RWPE2 (cell line): Measurements from ENCODE around the gene TRIM42.

Experiments used
- ATAC-seq: fragments of 200-7000 bp; cut with Tn5 transposase; 3 replicates; pipeline ENCODE4 v1.9.1; 2021; ENCODE audit warnings: low read depth
- DNase-seq: peaks from one replicate; pipeline ENCODE4 v3.0.0-alpha.2; 2020; ENCODE audit warnings: low spot score
- H3K27ac ChIP-seq: fragments of 450-650 bp; 2 replicates; pipeline ENCODE4 v1.5.1; 2017; ENCODE audit warnings: mild to moderate bottlenecking; ENCODE audit not compliant: poor library complexity, severe bottlenecking
- H3K27me3 ChIP-seq: fragments of 250-450 bp; sonication (Bioruptor Pico); 2 replicates; pipeline ENCODE4 v1.5.1; 2021; ENCODE audit warnings: mild to moderate bottlenecking, moderate library complexity; ENCODE audit not compliant: insufficient read depth, poor library complexity, severe bottlenecking
- H3K36me3 ChIP-seq: fragments of 250-450 bp; sonication (Bioruptor Pico); 2 replicates; pipeline ENCODE4 v1.5.1; 2020; ENCODE audit warnings: low read depth, mild to moderate bottlenecking, moderate library complexity
- H3K4me1 ChIP-seq: fragments of 250-450 bp; sonication (Bioruptor Pico); 2 replicates; pipeline ENCODE4 v1.5.1; 2021; ENCODE audit warnings: mild to moderate bottlenecking, moderate library complexity; ENCODE audit not compliant: insufficient read depth, poor library complexity, severe bottlenecking
- H3K4me3 ChIP-seq: fragments of 250-450 bp; sonication (Bioruptor Pico); 2 replicates; pipeline ENCODE4 v1.5.1; 2021; ENCODE audit warnings: mild to moderate bottlenecking, moderate library complexity; ENCODE audit not compliant: severe bottlenecking
- H3K9me3 ChIP-seq: fragments of 250-450 bp; sonication (Bioruptor Pico); 2 replicates; pipeline ENCODE4 v1.5.1; 2021; ENCODE audit warnings: mild to moderate bottlenecking, moderate library complexity; ENCODE audit not compliant: severe bottlenecking
- CTCF ChIP-seq: fragments of 450-650 bp; IDR thresholded peaks from one replicate; pipeline ENCODE4 v1.5.1; 2017; ENCODE audit warnings: mild to moderate bottlenecking, moderate library complexity; ENCODE audit not compliant: poor library complexity, severe bottlenecking

TRIM42 gene

GRCh38 chr3:140724856-140725812, 47.3 kb downstream of the TRIM42 start:
- Histone ChIP-seq H3K27me3 (no peaks in the 10 kb centered on the region), H3K4me1 (no peaks in the 10 kb centered on the region), H3K27ac (no peak overlapping the region), H3K9me3 (no peaks in the 10 kb centered on the region), H3K36me3 (no peaks in the 10 kb centered on the region), H3K4me3 (no peak overlapping the region)
- DNase-seq (no peak), ATAC-seq (no peak)
- TF ChIP-seq CTCF = no peak

- no peaks in the 10 kb centered on the region for H3K4me1 ChIP-seq
- no peak overlapping the region for H3K27ac ChIP-seq
- H3K27me3 ChIP-seq = peaks cover 3% of the 10 kb centered on the region
- H3K9me3 ChIP-seq = no peaks in the 10 kb centered on the region
- H3K36me3 ChIP-seq = no peaks in the 10 kb centered on the region
- H3K4me3 ChIP-seq = no peak overlapping the region
- DNase-seq (no peak), ATAC-seq (no peak)
- TF ChIP-seq CTCF = no peak
Observed at GRCh38 chr3:140726066-140726465, 48.2 kb downstream of the TRIM42 start.

GRCh38 chr3:140727886-140728285, 50.0 kb downstream of the TRIM42 start:
- no peaks in the 10 kb centered on the region for H3K9me3 ChIP-seq
- no peak overlapping the region for H3K27ac ChIP-seq
- no peak for TF ChIP-seq CTCF
- H3K27me3 ChIP-seq = peaks cover 3% of the 10 kb centered on the region
- no peaks in the 10 kb centered on the region for H3K4me1 ChIP-seq
- DNase-seq (no peak), ATAC-seq (no peak)
- H3K36me3 ChIP-seq = no peaks in the 10 kb centered on the region
- no peak overlapping the region for H3K4me3 ChIP-seq

- H3K9me3 ChIP-seq = no peaks in the 10 kb centered on the region
- no peak overlapping the region for H3K4me3 ChIP-seq
- DNase-seq = no peak
- H3K4me1 ChIP-seq = no peaks in the 10 kb centered on the region
- H3K27ac ChIP-seq = no peak overlapping the region
- H3K27me3 ChIP-seq = peaks cover 3% of the 10 kb centered on the region
- no peak for TF ChIP-seq CTCF
- no peak for ATAC-seq
- H3K36me3 ChIP-seq = no peaks in the 10 kb centered on the region
Observed at GRCh38 chr3:140731440-140732119, 53.7 kb downstream of the TRIM42 start.
